GM21825 (cell line): ENCODE data around the gene DDX10.
A peak's percentile ranks its signal among the peaks of the same experiment; 100 is the strongest.
"Not testable (repeated sequence)": the region's sequence is repeated elsewhere in the genome, so short reads cannot be mapped to it uniquely, and the experiment has no call there.

Experiments used
- ATAC-seq: cut with Tn5 transposase; IDR thresholded peaks from one replicate; pipeline ENCODE4 v1.9.1; 2021; ENCODE audit warnings: mild to moderate bottlenecking, moderate library complexity; ENCODE audit not compliant: unreplicated experiment

The DDX10 gene

GRCh38 chr11:108654100-108654499, 10.8 kb upstream of the DDX10 start:
- not testable (repeated sequence) for ATAC-seq

GRCh38 chr11:108654994-108655631, 9.8 kb upstream of the DDX10 start:
- no peak for ATAC-seq

- ATAC-seq, result no peak
Measured at GRCh38 chr11:108662700-108663099, 2.2 kb upstream of the DDX10 start.

- peak; percentile 30 for ATAC-seq
Measured at GRCh38 chr11:108663154-108663877, 1.6 kb upstream of the DDX10 start.

GRCh38 chr11:108666373-108666772, 1.5 kb downstream of the DDX10 start:
- ATAC-seq, result no peak

- no peak for ATAC-seq
Measured at GRCh38 chr11:108669286-108669685, 4.4 kb downstream of the DDX10 start.

GRCh38 chr11:108669711-108670110, 4.8 kb downstream of the DDX10 start:
- ATAC-seq, result no peak

- no peak for ATAC-seq
Measured at GRCh38 chr11:108670451-108670850, 5.6 kb downstream of the DDX10 start.

GRCh38 chr11:108672113-108672512, 7.2 kb downstream of the DDX10 start:
- no peak for ATAC-seq

GRCh38 chr11:108672786-108673185, 7.9 kb downstream of the DDX10 start:
- no peak for ATAC-seq

GRCh38 chr11:108679045-108679444, 14.2 kb downstream of the DDX10 start:
- no peak for ATAC-seq

GRCh38 chr11:108680271-108680670, 15.4 kb downstream of the DDX10 start:
- ATAC-seq, result no peak

- ATAC-seq, result no peak
Measured at GRCh38 chr11:108685419-108686130, 20.7 kb downstream of the DDX10 start.

GRCh38 chr11:108693852-108694251, 29.0 kb downstream of the DDX10 start:
- ATAC-seq, result no peak

GRCh38 chr11:108694846-108695245, 30.0 kb downstream of the DDX10 start:
- ATAC-seq, result no peak

- ATAC-seq, result peak; percentile 79
Measured at GRCh38 chr11:108697872-108698473, 33.1 kb downstream of the DDX10 start.

- peak; percentile 65 for ATAC-seq
Measured at GRCh38 chr11:108698844-108699642, 34.2 kb downstream of the DDX10 start.

GRCh38 chr11:108703916-108704315, 39.0 kb downstream of the DDX10 start:
- no peak for ATAC-seq

- no peak for ATAC-seq
Measured at GRCh38 chr11:108705061-108705460, 40.2 kb downstream of the DDX10 start.

- ATAC-seq, result no peak
Measured at GRCh38 chr11:108708173-108708572, 43.3 kb downstream of the DDX10 start.

GRCh38 chr11:108709741-108710140, 44.9 kb downstream of the DDX10 start:
- ATAC-seq, result no peak
